ENCODE results near the gene KCNMA1.

GRCh38 chr10:77574438-77574837 is 63.2 kb downstream of the KCNMA1 start:
- TF ChIP-seq CTCF (conservative IDR thresholded peaks at IDR 0.05) (0 out of 2 replicates have a peak, but pooled peaks have one; percentile 25), EZH2 (IDR thresholded peaks at IDR 0.05; ENCODE audit: low read depth) (no peak)

Data from PC-9 (cell line).